Ishikawa (cell line): Measurements from ENCODE around the gene RFTN1.

Experiments used
- EGR1 ChIP-seq: IDR thresholded peaks from 2 replicates; pipeline ENCODE4 v1.6.1; 2012
- TAF1 ChIP-seq: IDR thresholded peaks from 2 replicates; pipeline ENCODE4 v1.6.1; 2012; ENCODE audit warnings: low read depth, mild to moderate bottlenecking
- TCF12 ChIP-seq: IDR thresholded peaks from 2 replicates; pipeline ENCODE4 v1.6.1; 2012; ENCODE audit warnings: low read depth
- YY1 ChIP-seq: IDR thresholded peaks from 2 replicates; pipeline ENCODE4 v1.6.1; 2012; ENCODE audit warnings: low read depth

GRCh38 chr3:16412192-16412800, 101.2 kb downstream of the RFTN1 start:
- TF ChIP-seq TAF1 = no peak
- no peak for TF ChIP-seq YY1
- no peak for TF ChIP-seq TCF12
- TF ChIP-seq EGR1 = no peak
